Endothelial cell of umbilical vein (primary cell): ENCODE data around the gene CFAP97. TPM values are rescaled to one million over a fixed set of nuclear protein-coding genes. Genes with fewer than 3 reads are reported as not detected.
"Not testable (repeated sequence)": the region's sequence is repeated elsewhere in the genome, so short reads cannot be mapped to it uniquely, and the experiment has no call there.

Experiments used
- BruUV-seq: library from RNA; stranded (reverse); fragments of 400-500 nt; replicated peaks from 2 replicates; lab custom pipeline; 2021; lab: Mats Ljungman, UMichigan
- CTCF ChIA-PET: fragments of 300-600, 350-600 bp; sonication (Branson Sonifier 250); formaldehyde crosslinking; loops from one replicate; lab custom pipeline; 2021; ENCODE audit warnings: antibody characterized with exemption, inconsistent platforms; lab: Charles Lee
- POLR2A ChIA-PET: fragments of 300-600, 350-600 bp; sonication (Branson Sonifier 250); formaldehyde crosslinking; loops from one replicate; lab custom pipeline; 2021; ENCODE audit warnings: antibody characterized with exemption, inconsistent platforms; lab: Charles Lee
- DNase-seq: peaks from one replicate; pipeline ENCODE4 v3.0.0-alpha.2; 2011; ENCODE audit warnings: low read depth, low spot score
- FAIRE-seq: peaks from 2 replicates; lab custom pipeline; 2011; peaks lifted over from hg19 to GRCh38; lab: Jason Lieb, UNC
- H2AFZ ChIP-seq: 2 replicates; pipeline ENCODE4 v1.6.0; 2012; ENCODE audit warnings: low read depth, low read length, control low read depth, inconsistent platforms
- H3K27ac ChIP-seq: 2 replicates; pipeline ENCODE4 v1.5.1; 2011; ENCODE audit warnings: low read depth, mild to moderate bottlenecking, control low read depth, low read length, moderate library complexity; ENCODE audit not compliant: insufficient read depth
- H3K27me3 ChIP-seq, 2 experiments: 2 replicates each; pipeline versions ENCODE4 v1.6.0 to v1.6.1; 2011; ENCODE audit warnings: low read length in 2 of 2, mixed read lengths in 1 of 2; ENCODE audit not compliant: control insufficient read depth in 2 of 2, insufficient read depth in 2 of 2
- H3K36me3 ChIP-seq, 2 experiments: 2 replicates in 1 of 2; 3 replicates in 1 of 2; pipeline ENCODE4 v1.5.1; 2011; ENCODE audit warnings: low read length in 2 of 2, mild to moderate bottlenecking in 1 of 2, moderate library complexity in 1 of 2; ENCODE audit not compliant: control insufficient read depth in 2 of 2, insufficient read depth in 2 of 2; ENCODE audit errors: extremely low read depth in 1 of 2
- H3K4me1 ChIP-seq: 3 replicates; pipeline ENCODE4 v1.5.1; 2011; ENCODE audit warnings: mild to moderate bottlenecking, low read length; ENCODE audit not compliant: control insufficient read depth, insufficient read depth; ENCODE audit errors: extremely low read depth
- H3K4me2 ChIP-seq: 2 replicates; pipeline ENCODE4 v1.6.1; 2011; ENCODE audit warnings: low read length, control low read depth, mixed read lengths; ENCODE audit not compliant: insufficient read depth
- H3K4me3 ChIP-seq, 3 experiments: fragments of 200-600 bp in 1 of 3; sonication (generic), shearing (Covaris generic) in 1 of 3; replicated peaks in 1 of 3; 2 replicates each; pipeline ENCODE4 v1.5.1; 2011 to 2016; ENCODE audit warnings: control low read depth in 3 of 3, low read length in 3 of 3, mild to moderate bottlenecking in 2 of 3, inconsistent platforms in 1 of 3, low read depth in 1 of 3, moderate library complexity in 1 of 3; ENCODE audit not compliant: insufficient read depth in 1 of 3
- H3K79me2 ChIP-seq: 2 replicates; pipeline ENCODE4 v1.6.0; 2012; ENCODE audit warnings: low read length, inconsistent platforms; ENCODE audit not compliant: control insufficient read depth, insufficient read depth
- H3K9ac ChIP-seq: replicated peaks from 2 replicates; pipeline ENCODE3; 2011; ENCODE audit warnings: low read length, control low read depth; ENCODE audit not compliant: insufficient read depth; ENCODE audit errors: extremely low read depth
- H3K9me1 ChIP-seq: replicated peaks from 3 replicates; pipeline ENCODE4 v1.6.0; 2011; ENCODE audit warnings: mild to moderate bottlenecking, low read length; ENCODE audit not compliant: control insufficient read depth, insufficient read depth; ENCODE audit errors: extremely low read depth
- H3K9me3 ChIP-seq: replicated peaks from 2 replicates; pipeline ENCODE4 v1.5.1; 2012; ENCODE audit warnings: low read length, inconsistent platforms; ENCODE audit not compliant: control insufficient read depth, insufficient read depth
- H4K20me1 ChIP-seq: replicated peaks from 2 replicates; pipeline ENCODE3; 2011; ENCODE audit warnings: mild to moderate bottlenecking, low read length; ENCODE audit not compliant: control insufficient read depth, insufficient read depth; ENCODE audit errors: extremely low read depth
- EZH2 ChIP-seq: IDR thresholded peaks from 2 replicates; pipeline ENCODE4 v1.6.1; 2012; ENCODE audit warnings: borderline replicate concordance, low read depth, mild to moderate bottlenecking, moderate library complexity, low read length, inconsistent platforms; ENCODE audit not compliant: severe bottlenecking
- FOS ChIP-seq: IDR thresholded peaks from 2 replicates; pipeline ENCODE4 v1.6.1; 2011; ENCODE audit warnings: mild to moderate bottlenecking, low read length, moderate library complexity, borderline replicate concordance; ENCODE audit not compliant: insufficient read depth
- JUN ChIP-seq: IDR thresholded peaks from 2 replicates; pipeline ENCODE4 v1.6.1; 2011; ENCODE audit warnings: borderline replicate concordance, low read depth; ENCODE audit not compliant: insufficient read length, insufficient read depth
- MYC ChIP-seq: IDR thresholded peaks from one replicate; pipeline ENCODE4 v1.6.1; 2011; ENCODE audit warnings: mild to moderate bottlenecking, low read depth, low read length
- POLR2A ChIP-seq: IDR thresholded peaks from 2 replicates; pipeline ENCODE4 v1.6.1; 2012; ENCODE audit warnings: low read depth, mild to moderate bottlenecking, control low read depth, low read length
- dilution Hi-C: fragments of 300-500 bp; cut with MboI; formaldehyde crosslinking; loops from one replicate; pipeline ENCODE4 v1.15.0; 2019; ENCODE audit warnings: low sequenced_read_pairs; ENCODE audit not compliant: extremely low pct_ligation_motif_present
- intact Hi-C: fragments of 100-400 bp; cut with micrococcal nuclease; formaldehyde crosslinking; loops from one replicate; pipeline ENCODE4 v1.10.0; 2022
- polyA plus RNA-seq, 4 experiments: library from polyadenylated mRNA; depleted of rRNA in 3 of 4; stranded (reverse) in 3 of 4; unstranded in 1 of 4; fragments of >200 nt; gene quantifications; 2 replicates each; pipeline versions ENCODE4 v1.2.1 to v1.2.3, GENCODE V29; 2011 to 2012; ENCODE audit warnings: missing spikeins in 1 of 4
- total RNA-seq: library from RNA; stranded (reverse); gene quantifications from 2 replicates; pipeline ENCODE4 v1.2.3, GENCODE V29; 2021
- TF ChIP-seq, protein P1 (sequence below), 2 donors: IDR thresholded peaks; 1 replicate in 1 of 2; 2 replicates in 1 of 2; pipeline ENCODE4 v1.5.1; 2011; ENCODE audit warnings: low read length in 2 of 2, mild to moderate bottlenecking in 2 of 2, moderate library complexity in 2 of 2, control low read depth in 1 of 2, inconsistent platforms in 1 of 2, low read depth in 1 of 2; ENCODE audit not compliant: insufficient read depth in 1 of 2; ENCODE audit errors: extremely low read depth in 1 of 2

CFAP97 gene
- total and polyA plus RNA-seq, 2 donors (not counting 3 experiments of a cell fraction or from before 2014, with no cell fraction given): 5.3 to 22.4 TPM

GRCh38 chr4:185209852-185210101, 6.0 kb upstream of the CFAP97 start:
- H3K27me3 ChIP-seq, dilution Hi-C loops, H3K9me1 ChIP-seq, H3K4me2 ChIP-seq, POLR2A ChIA-PET, H3K9me3 ChIP-seq, H4K20me1 ChIP-seq, FAIRE-seq, DNase-seq, BruUV-seq, H3K36me3 ChIP-seq: not testable (repeated sequence)
- peak overlapping the region; percentile 62 for H2AFZ ChIP-seq
- H3K4me3 ChIP-seq: peak overlapping the region in 2 of 3 experiments; percentile 67 to 88
- peak overlapping the region; percentile 51 for H3K27ac ChIP-seq
- intact Hi-C loops: loop anchor here (1.0 to 10.0 kb wide), 9 partner anchors 38 to 1705 kb away; partner anchors contain the start of genes ANKRD37, CCDC110, ING2 and SLC25A4
- CTCF ChIA-PET: interaction anchor here (0.7 to 2.2 kb wide), 8 partner anchors 26 to 388 kb away, joined by 3 to 8 read pairs (median 4); partner anchors contain the start of genes LRP2BP and UFSP2
- peaks cover 26% of the 10 kb centered on the region for H3K4me1 ChIP-seq
- H3K79me2 ChIP-seq: peaks cover 40% of the 10 kb centered on the region
- H3K9ac ChIP-seq: peak overlapping the region; percentile 84
- TF ChIP-seq POLR2A: peak; percentile 1

DNA sequence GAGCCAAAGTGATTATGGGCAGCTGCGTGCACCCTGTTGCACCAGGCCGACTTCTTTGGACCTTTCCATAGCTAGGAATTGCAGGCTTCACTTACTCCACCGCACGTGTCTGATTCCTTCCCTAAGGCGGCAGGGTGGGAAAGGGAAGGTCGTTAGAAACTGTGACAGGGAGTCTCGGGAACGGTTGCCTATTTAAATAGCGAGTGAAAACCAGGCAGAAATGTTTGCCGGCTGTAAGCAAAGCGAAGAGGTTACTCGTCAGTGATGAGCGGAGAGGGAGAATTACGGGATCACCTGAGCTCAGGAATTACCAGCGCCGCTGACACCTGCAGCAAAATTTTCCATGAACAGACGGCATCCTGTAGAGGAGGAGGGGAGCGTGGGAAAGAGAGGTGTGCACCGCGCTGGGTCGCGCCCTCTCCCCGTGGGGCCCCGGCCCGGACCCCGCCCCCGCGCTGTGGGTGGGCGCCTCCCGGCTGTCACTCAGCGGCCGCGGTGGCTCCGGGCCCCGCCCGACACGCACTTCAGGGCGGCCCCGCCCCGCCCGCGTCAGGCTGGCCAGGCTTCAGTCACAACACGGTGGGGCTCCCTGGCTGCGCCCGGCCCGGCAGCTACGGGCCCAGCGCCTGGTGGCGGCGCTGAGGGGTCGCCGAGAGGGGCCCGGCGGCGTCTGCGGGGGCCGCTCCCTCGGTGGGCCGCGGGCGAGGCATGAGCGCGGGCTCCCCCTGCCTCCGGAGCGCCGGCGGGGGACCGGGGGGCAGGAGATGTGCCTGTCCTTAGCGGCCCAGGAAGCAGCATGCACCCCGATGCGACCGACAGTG, 5.4 kb upstream of the CFAP97 start, which contains the start of gene SNX25:
TSS of gene SNX25 (plus strand) at position 568 of the 821 bp plus-strand sequence. CDS start at position 797, 229 bp downstream.
- intact Hi-C loops (loop anchor here (1.0 to 10.0 kb wide), 4 partner anchors 262 to 1704 kb away; partner anchors contain the start of genes CCDC110 and ING2), dilution Hi-C loops (no loop called here)
- Histone ChIP-seq H3K4me3 (peak within 1 kb of the TSS; percentile 67 to 90 (median 88)), H3K27ac (peak within 1 kb of the TSS; percentile 51), H3K4me2 (peak within 1 kb of the TSS; percentile 84), H3K27me3 (no peaks in the 10 kb centered on the region), H3K4me1 (peaks cover 31% of the 10 kb centered on the region), H4K20me1 (no peaks in the 10 kb centered on the region), H3K9me1 (no peaks in the 10 kb centered on the region), H2AFZ (peak within 1 kb of the TSS; percentile 62), H3K36me3 (no peaks in the 10 kb centered on the region), H3K9ac (peak within 1 kb of the TSS; percentile 84), H3K79me2 (peaks cover 41% of the 10 kb centered on the region), H3K9me3 (no peaks in the 10 kb centered on the region)
- DNase-seq: peak; percentile 82
- BruUV-seq: no TSS peak
- TF ChIP-seq JUN: no peak
- no peak for TF ChIP-seq MYC
- TF ChIP-seq, protein P1, sequence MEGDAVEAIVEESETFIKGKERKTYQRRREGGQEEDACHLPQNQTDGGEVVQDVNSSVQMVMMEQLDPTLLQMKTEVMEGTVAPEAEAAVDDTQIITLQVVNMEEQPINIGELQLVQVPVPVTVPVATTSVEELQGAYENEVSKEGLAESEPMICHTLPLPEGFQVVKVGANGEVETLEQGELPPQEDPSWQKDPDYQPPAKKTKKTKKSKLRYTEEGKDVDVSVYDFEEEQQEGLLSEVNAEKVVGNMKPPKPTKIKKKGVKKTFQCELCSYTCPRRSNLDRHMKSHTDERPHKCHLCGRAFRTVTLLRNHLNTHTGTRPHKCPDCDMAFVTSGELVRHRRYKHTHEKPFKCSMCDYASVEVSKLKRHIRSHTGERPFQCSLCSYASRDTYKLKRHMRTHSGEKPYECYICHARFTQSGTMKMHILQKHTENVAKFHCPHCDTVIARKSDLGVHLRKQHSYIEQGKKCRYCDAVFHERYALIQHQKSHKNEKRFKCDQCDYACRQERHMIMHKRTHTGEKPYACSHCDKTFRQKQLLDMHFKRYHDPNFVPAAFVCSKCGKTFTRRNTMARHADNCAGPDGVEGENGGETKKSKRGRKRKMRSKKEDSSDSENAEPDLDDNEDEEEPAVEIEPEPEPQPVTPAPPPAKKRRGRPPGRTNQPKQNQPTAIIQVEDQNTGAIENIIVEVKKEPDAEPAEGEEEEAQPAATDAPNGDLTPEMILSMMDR (IDR thresholded peaks at IDR 0.05; ENCODE audit: extremely low read depth in 1 of 2, insufficient read depth in 1 of 2, low read depth in 1 of 2, low read length in 2 of 2): no peak
- TF ChIP-seq POLR2A: peak; percentile 56
- no peak for TF ChIP-seq EZH2
- TF ChIP-seq FOS: no peak
- FAIRE-seq: peak; percentile 81
- POLR2A ChIA-PET: no interaction called here
- CTCF ChIA-PET: interaction anchor here (0.6 to 2.2 kb wide), 11 partner anchors 25 to 829 kb away, joined by 3 to 8 read pairs (median 4); partner anchors contain the start of genes LRP2BP and UFSP2
